CD4-positive, alpha-beta T cell treated with Interleukin-6 for 4 hours (primary cell): ENCODE measurements around the gene INIP.
A peak's percentile ranks its signal among the peaks of the same experiment; 100 is the strongest.

Experiments
- DNase-seq: peaks from one replicate; pipeline ENCODE4 v3.0.0-alpha.2; 2020; ENCODE audit warnings: mixed read lengths

The INIP gene

GRCh38 chr9:112717661-112718331 lies at the start of gene INIP:
Gene INIP (minus strand): TSS chr9:112718117. CDS start chr9:112716485, 1,632 bp downstream.
- DNase-seq = peak; percentile 97

- DNase-seq = no peak
Observed at GRCh38 chr9:112765281-112765680, 47.4 kb upstream of the INIP start.

- DNase-seq = no peak
Observed at GRCh38 chr9:112764837-112765236, 46.9 kb upstream of the INIP start.

- no peak for DNase-seq
Observed at GRCh38 chr9:112764344-112764743, 46.4 kb upstream of the INIP start.

GRCh38 chr9:112762726-112763518 lies 45.0 kb upstream of the INIP start:
- DNase-seq = no peak

GRCh38 chr9:112761912-112762655 lies 44.2 kb upstream of the INIP start:
- no peak for DNase-seq

GRCh38 chr9:112760821-112761220 lies 42.9 kb upstream of the INIP start:
- no peak for DNase-seq

- DNase-seq = no peak
Observed at GRCh38 chr9:112757940-112758339, 40.0 kb upstream of the INIP start.

GRCh38 chr9:112757282-112757883 lies 39.5 kb upstream of the INIP start:
- no peak for DNase-seq

GRCh38 chr9:112755675-112756074 lies 37.8 kb upstream of the INIP start:
- no peak for DNase-seq

GRCh38 chr9:112755016-112755427 lies 37.1 kb upstream of the INIP start:
- no peak for DNase-seq

GRCh38 chr9:112754578-112754977 lies 36.7 kb upstream of the INIP start:
- DNase-seq = peak; percentile 33

- DNase-seq = no peak
Observed at GRCh38 chr9:112753725-112754124, 35.8 kb upstream of the INIP start.

- no peak for DNase-seq
Observed at GRCh38 chr9:112752334-112753125, 34.6 kb upstream of the INIP start.

GRCh38 chr9:112751056-112751795 lies 33.3 kb upstream of the INIP start:
- DNase-seq = peak; percentile 58

GRCh38 chr9:112750764-112751055 lies 32.8 kb upstream of the INIP start:
- no peak for DNase-seq

- peak; percentile 89 for DNase-seq
Observed at GRCh38 chr9:112750016-112750763, 32.3 kb upstream of the INIP start, which contains the start of gene SNX30. Gene SNX30 (plus strand): TSS chr9:112750760. CDS start chr9:112751002, 242 bp downstream.

- no peak for DNase-seq
Observed at GRCh38 chr9:112747094-112747493, 29.2 kb upstream of the INIP start.

- no peak for DNase-seq
Observed at GRCh38 chr9:112744177-112744576, 26.3 kb upstream of the INIP start.

- DNase-seq = no peak
Observed at GRCh38 chr9:112743216-112743836, 25.4 kb upstream of the INIP start.
